Common myeloid progenitor, CD34-positive (primary cell): ENCODE data around the gene F8A1.
"Not testable (repeated sequence)": the region's sequence is repeated elsewhere in the genome, so short reads cannot be mapped to it uniquely, and the experiment has no call there.

ENCODE experiments used
- CTCF ChIA-PET: fragments of 350-600 bp; sonication (Branson Sonifier 250); formaldehyde crosslinking; loops from one replicate; lab custom pipeline; 2021; ENCODE audit warnings: antibody characterized with exemption; lab: Charles Lee
- POLR2A ChIA-PET: fragments of 350-600 bp; sonication (Branson Sonifier 250); formaldehyde crosslinking; loops from one replicate; lab custom pipeline; 2021; ENCODE audit warnings: antibody characterized with exemption; lab: Charles Lee
- DNase-seq, 3 donors: peaks; one replicate each; pipeline versions ENCODE4 v3.0.0 to v3.0.0-alpha.2; 2013
- H3K27ac ChIP-seq, 2 experiments: 1 replicate in 1 of 2; 2 replicates in 1 of 2; pipeline ENCODE4 v1.7.0; 2013; ENCODE audit warnings: inconsistent platforms in 2 of 2, low read length in 2 of 2, mild to moderate bottlenecking in 2 of 2, low read depth in 1 of 2, moderate library complexity in 1 of 2; ENCODE audit not compliant: severe bottlenecking in 2 of 2, insufficient read depth in 1 of 2, poor library complexity in 1 of 2
- H3K27me3 ChIP-seq, 5 experiments: replicated peaks in 2 of 5; 1 replicate in 3 of 5; 2 replicates in 2 of 5; pipeline versions ENCODE4 v1.6.1 to v1.7.0; 2013; ENCODE audit warnings: low read length in 4 of 5, mild to moderate bottlenecking in 2 of 5, moderate library complexity in 2 of 5, inconsistent platforms in 1 of 5; ENCODE audit not compliant: insufficient read depth in 5 of 5, control insufficient read depth in 4 of 5
- H3K36me3 ChIP-seq, 4 experiments: 1 replicate in 2 of 4; 2 replicates in 2 of 4; pipeline versions ENCODE4 v1.6.1 to v1.7.0; 2013; ENCODE audit warnings: low read length in 3 of 4, control low read depth in 1 of 4, mild to moderate bottlenecking in 1 of 4; ENCODE audit not compliant: control insufficient read depth in 4 of 4, insufficient read depth in 4 of 4
- H3K4me1 ChIP-seq, 4 experiments: 1 replicate in 3 of 4; 2 replicates in 1 of 4; pipeline versions ENCODE4 v1.6.1 to v1.7.1; 2013; ENCODE audit warnings: low read length in 3 of 4, mild to moderate bottlenecking in 3 of 4, control low read depth in 1 of 4, inconsistent platforms in 1 of 4, moderate library complexity in 1 of 4; ENCODE audit not compliant: control insufficient read depth in 4 of 4, insufficient read depth in 4 of 4; ENCODE audit errors: control extremely low read depth in 1 of 4
- H3K4me3 ChIP-seq, 7 experiments: 1 replicate in 4 of 7; 2 replicates in 3 of 7; pipeline versions ENCODE4 v1.5.1 to v1.7.0; 2013; ENCODE audit warnings: mild to moderate bottlenecking in 7 of 7, low read length in 6 of 7, moderate library complexity in 6 of 7, inconsistent platforms in 2 of 7, low read depth in 2 of 7, control low read depth in 1 of 7; ENCODE audit not compliant: insufficient read depth in 4 of 7, control insufficient read depth in 1 of 7; ENCODE audit errors: extremely low read depth in 1 of 7
- H3K9me3 ChIP-seq, 5 experiments: 1 replicate in 4 of 5; 2 replicates in 1 of 5; pipeline versions ENCODE4 v1.6.1 to v1.7.1; 2013; ENCODE audit warnings: low read length in 4 of 5, mild to moderate bottlenecking in 2 of 5, inconsistent platforms in 1 of 5, low read depth in 1 of 5, moderate library complexity in 1 of 5; ENCODE audit not compliant: control insufficient read depth in 4 of 5, insufficient read depth in 2 of 5; ENCODE audit errors: control extremely low read depth in 1 of 5
- WGBS: methylation state at CpG from one replicate; pipeline ENCODE4 v1.1.5; 2013; ENCODE audit not compliant: insufficient coverage; 5-methylcytosine and 5-hydroxymethylcytosine counted together

The F8A1 gene

DNA sequence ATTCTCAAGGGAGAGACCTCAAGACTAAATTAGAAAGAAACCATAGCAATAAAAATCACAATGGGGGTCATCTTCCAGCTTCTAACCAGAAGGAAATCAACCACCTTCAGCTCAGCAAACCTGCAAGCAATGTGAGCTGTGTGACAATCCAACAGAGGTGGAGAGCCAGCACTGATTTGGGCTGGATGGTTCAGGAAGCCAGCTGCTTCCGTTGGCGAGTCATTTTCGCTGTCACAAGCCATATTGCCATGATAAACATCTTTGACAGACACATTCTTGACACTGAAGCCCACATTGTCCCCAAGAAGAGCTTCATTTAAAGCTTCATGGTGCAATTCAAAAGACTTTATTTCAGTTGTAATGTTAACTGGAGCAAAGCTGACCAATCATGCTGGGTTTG, 22.7 kb downstream of the F8A1 start:
- Histone ChIP-seq H3K9me3 (peaks cover 0 to 2% (median under 1%) of the 10 kb centered on the region in 5 experiments), H3K4me1 (no peaks in the 10 kb centered on the region), H3K27me3 (no peaks in the 10 kb centered on the region), H3K27ac (no peak overlapping the region), H3K4me3 (no peak overlapping the region), H3K36me3 (no peaks in the 10 kb centered on the region)
- CTCF ChIA-PET: interaction anchor here (1.6 kb wide), 1 partner anchor 9 kb away, joined by 14 read pairs; no protein-coding TSS in a partner anchor
- WGBS: no CpG with 5 or more reads among the region's 3 CpGs
- POLR2A ChIA-PET: no interaction called here
- DNase-seq: peak in 2 of 3 donors; percentile 9 to 31

- POLR2A ChIA-PET, CTCF ChIA-PET: not testable (repeated sequence)
- WGBS: 93% methylated on average over 3 of the region's 4 CpGs
Observed at GRCh38 chrX:154910048-154910447, 23.9 kb downstream of the F8A1 start.

DNA sequence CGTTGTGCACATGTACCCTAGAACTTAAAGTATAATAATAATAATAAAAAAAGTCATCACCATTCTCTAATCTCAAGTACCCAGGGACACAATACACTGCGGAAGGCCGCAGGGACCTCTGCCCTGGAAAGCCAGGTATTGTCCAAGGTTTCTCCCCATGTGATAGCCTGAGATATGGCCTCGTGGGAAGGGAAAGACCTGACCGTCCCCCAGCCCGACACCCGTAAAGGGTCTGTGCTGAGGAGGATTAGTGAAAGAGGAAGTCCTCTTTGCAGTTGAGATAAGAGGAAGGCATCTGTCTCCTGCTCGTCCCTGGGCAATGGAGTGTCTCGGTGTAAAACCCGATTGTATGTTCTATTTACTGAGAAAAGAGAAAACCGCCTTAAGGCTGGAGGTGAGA, 24.4 kb downstream of the F8A1 start:
- CTCF ChIA-PET, H3K9me3 ChIP-seq, H3K27ac ChIP-seq, H3K27me3 ChIP-seq, H3K36me3 ChIP-seq, H3K4me3 ChIP-seq, POLR2A ChIA-PET, H3K4me1 ChIP-seq: not testable (repeated sequence)
- peak in 2 of 3 donors; percentile 10 to 40 for DNase-seq
- WGBS: 76% methylated on average over 3 of the region's 11 CpGs

More at GRCh38 chrX:154910048-154910447, 23.9 kb downstream of the F8A1 start:
- DNase-seq, H3K4me1 ChIP-seq, H3K4me3 ChIP-seq, H3K9me3 ChIP-seq, H3K27me3 ChIP-seq, H3K36me3 ChIP-seq, H3K27ac ChIP-seq: not testable (repeated sequence)

- no peaks in the 10 kb centered on the region for H3K4me1 ChIP-seq
- H3K9me3 ChIP-seq: peaks cover 0 to 3% (median 2%) of the 10 kb centered on the region in 5 experiments
- no peak overlapping the region for H3K4me3 ChIP-seq
- POLR2A ChIA-PET: no interaction called here
- CTCF ChIA-PET: no interaction called here
- H3K27me3 ChIP-seq: no peaks in the 10 kb centered on the region
- no CpG with 5 or more reads among the region's 2 CpGs for WGBS
- H3K27ac ChIP-seq: no peak overlapping the region
- no peaks in the 10 kb centered on the region for H3K36me3 ChIP-seq
- DNase-seq: no peak
Observed at GRCh38 chrX:154914052-154914451, 27.9 kb downstream of the F8A1 start.

GRCh38 chrX:154918060-154918483, 31.9 kb downstream of the F8A1 start:
- WGBS: 20% methylated on average over 3 of the region's 5 CpGs
- POLR2A ChIA-PET: no interaction called here
- DNase-seq: peak; percentile 24 to 61 (median 61)

DNA sequence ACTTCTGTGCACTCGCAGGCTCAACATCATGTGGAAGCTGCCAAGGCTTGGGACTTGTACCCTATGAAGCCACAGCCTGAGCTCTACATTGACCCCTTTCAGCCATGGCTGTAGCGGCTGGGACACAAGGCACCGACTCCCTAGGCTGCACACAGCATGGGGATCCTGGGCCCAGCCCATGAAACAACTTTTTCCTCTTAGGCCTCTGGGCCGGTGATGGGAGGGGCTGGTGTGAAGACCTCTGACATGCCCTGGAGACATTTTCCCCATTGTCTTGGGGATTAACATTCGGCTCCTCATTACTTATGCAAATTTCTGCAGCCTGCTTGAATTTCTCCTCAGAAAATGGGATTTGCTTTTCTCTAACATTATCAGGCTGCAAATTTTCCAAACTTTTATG, 38.6 kb downstream of the F8A1 start:
- DNase-seq: not testable (repeated sequence)

More at GRCh38 chrX:154918060-154918483, 31.9 kb downstream of the F8A1 start:
- Histone ChIP-seq H3K9me3 (peaks cover 0 to 3% (median 0%) of the 10 kb centered on the region in 5 experiments), H3K4me1 (no peaks in the 10 kb centered on the region), H3K27me3 (no peaks in the 10 kb centered on the region), H3K4me3 (peak overlapping the region in 6 of 7 experiments; percentile 10 to 68 (median 55)), H3K27ac (no peak overlapping the region), H3K36me3 (no peaks in the 10 kb centered on the region)
- CTCF ChIA-PET: interaction anchor here (0.6 to 2.3 kb wide), 7 partner anchors 9 to 174 kb away, joined by 3 to 14 read pairs (median 4); no protein-coding TSS in a partner anchor

More for the DNA sequence above, 38.6 kb downstream of the F8A1 start:
- CTCF ChIA-PET, H3K27me3 ChIP-seq, POLR2A ChIA-PET, H3K27ac ChIP-seq, H3K4me1 ChIP-seq, H3K9me3 ChIP-seq, H3K4me3 ChIP-seq, H3K36me3 ChIP-seq: not testable (repeated sequence)
- WGBS: 100% methylated on average over 2 of the region's 5 CpGs
